Tibial nerve (tissue), 4 donors: ENCODE data around the gene STK38L. TPM values are rescaled to one million over a fixed set of nuclear protein-coding genes. Genes with fewer than 3 reads are reported as not detected.
A peak's percentile ranks its signal among the peaks of the same experiment; 100 is the strongest.
"Not testable (repeated sequence)": the region's sequence is repeated elsewhere in the genome, so short reads cannot be mapped to it uniquely, and the experiment has no call there.

Experiments used
- DNase-seq, 2 donors: peaks; one replicate each; pipeline ENCODE4 v3.0.0-alpha.2; 2019; ENCODE audit warnings: low spot score in 2 of 2
- H3K27ac ChIP-seq, 4 donors: fragments of 200-600 bp; sonication (generic) in 3 of 4; one replicate each; pipeline ENCODE4 v1.5.1; 2017 to 2019; ENCODE audit warnings: mild to moderate bottlenecking in 1 of 4
- H3K27me3 ChIP-seq, 2 donors: fragments of 200-600 bp; sonication (generic) in 1 of 2; one replicate each; pipeline versions ENCODE4 v1.5.1 to v1.6.0; 2017 to 2019
- H3K36me3 ChIP-seq, 3 donors: fragments of 200-600 bp; sonication (generic); one replicate each; pipeline ENCODE4 v1.5.1; 2018 to 2019
- H3K4me1 ChIP-seq, 4 donors: fragments of 200-600 bp; sonication (generic) in 3 of 4; one replicate each; pipeline ENCODE4 v1.5.1; 2017 to 2019
- H3K4me3 ChIP-seq, 4 donors: fragments of 200-600 bp; sonication (generic) in 3 of 4; one replicate each; pipeline ENCODE4 v1.5.1; 2017 to 2019; ENCODE audit warnings: mild to moderate bottlenecking in 1 of 4, moderate library complexity in 1 of 4
- H3K9me3 ChIP-seq, 4 donors: fragments of 200-600 bp; sonication (generic) in 3 of 4; one replicate each; pipeline ENCODE4 v1.5.1; 2017 to 2019
- CTCF ChIP-seq, 5 experiments: fragments of 200-600 bp in 3 of 5; fragments of 450-650 bp in 2 of 5; sonication (generic) in 3 of 5; IDR thresholded peaks; one replicate each; pipeline ENCODE4 v1.5.1; 2016 to 2019; ENCODE audit warnings: antibody characterized with exemption in 5 of 5, mild to moderate bottlenecking in 3 of 5, moderate library complexity in 2 of 5
- EP300 ChIP-seq, 2 donors: sonication (generic); formaldehyde crosslinking; IDR thresholded peaks; one replicate each; pipeline ENCODE4 v1.6.1; 2017; ENCODE audit warnings: antibody characterized with exemption in 2 of 2, mild to moderate bottlenecking in 1 of 2
- POLR2A ChIP-seq, 2 donors: fragments of 450-650 bp; IDR thresholded peaks; one replicate each; pipeline ENCODE4 v1.6.1; 2017; ENCODE audit warnings: antibody characterized with exemption in 2 of 2, mild to moderate bottlenecking in 2 of 2, moderate library complexity in 2 of 2
- WGBS, 2 donors: methylation state at CpG; one replicate each; pipeline ENCODE4 v1.1.5; 2018; 5-methylcytosine and 5-hydroxymethylcytosine counted together
- total RNA-seq, 4 donors: library from RNA; depleted of rRNA; stranded (reverse); fragments of >200 nt; gene quantifications; one replicate each; pipeline ENCODE4 v1.1.0, GENCODE V29; 2016

STK38L gene
- total RNA-seq, 4 donors from 2014 or later: 30.6 to 51.6 (median 40.8) TPM

- H3K4me1 ChIP-seq: peaks cover 0 to 10% (median 2%) of the 10 kb centered on the region in 4 donors
- no peak overlapping the region for H3K27ac ChIP-seq
- H3K4me3 ChIP-seq: no peak overlapping the region
- no peaks in the 10 kb centered on the region for H3K27me3 ChIP-seq
- 46 to 72% methylated on average over 1 of the region's 1 CpG for WGBS, 2 donors
- TF ChIP-seq POLR2A (IDR thresholded peaks at IDR 0.05) (no peak), CTCF (IDR thresholded peaks at IDR 0.05) (no peak), EP300 (IDR thresholded peaks at IDR 0.05) (no peak)
- no peak for DNase-seq
- no peaks in the 10 kb centered on the region for H3K36me3 ChIP-seq
- no peaks in the 10 kb centered on the region for H3K9me3 ChIP-seq
Measured at GRCh38 chr12:27229367-27229766, 14.7 kb upstream of the STK38L start.

GRCh38 chr12:27231374-27231773 lies 12.7 kb upstream of the STK38L start:
- H3K36me3 ChIP-seq, H3K27ac ChIP-seq, H3K27me3 ChIP-seq, H3K9me3 ChIP-seq, H3K4me3 ChIP-seq, DNase-seq, H3K4me1 ChIP-seq: not testable (repeated sequence)
- 71 to 86% methylated on average over 4 of the region's 4 CpGs for WGBS, 2 donors

DNA sequence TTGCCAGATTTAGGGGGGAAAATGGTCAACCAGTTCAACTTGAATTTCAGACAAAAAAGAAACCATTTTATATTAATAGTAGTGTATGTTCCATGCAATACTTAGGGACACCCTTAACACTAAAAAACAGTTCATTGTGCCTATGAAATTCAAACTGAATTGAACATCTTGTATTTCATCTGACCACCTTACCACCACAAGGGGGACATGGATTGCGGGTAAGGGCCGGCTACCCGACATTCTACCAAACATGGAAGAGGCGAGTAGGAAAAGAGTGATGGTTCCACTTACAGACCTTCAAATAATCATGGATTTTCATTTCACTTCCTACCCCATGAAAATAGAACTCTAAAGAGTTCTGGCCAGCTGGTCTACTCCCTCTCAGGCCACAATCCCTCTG lies 10.3 kb upstream of the STK38L start:
- H3K27me3 ChIP-seq: no peaks in the 10 kb centered on the region
- 91 to 93% methylated on average over 4 of the region's 4 CpGs for WGBS, 2 donors
- no peaks in the 10 kb centered on the region for H3K4me1 ChIP-seq
- H3K27ac ChIP-seq: no peak overlapping the region
- DNase-seq: no peak
- no peaks in the 10 kb centered on the region for H3K36me3 ChIP-seq
- no peaks in the 10 kb centered on the region for H3K9me3 ChIP-seq
- TF ChIP-seq POLR2A (IDR thresholded peaks at IDR 0.05): no peak
- no peak for TF ChIP-seq EP300 (IDR thresholded peaks at IDR 0.05)
- no peak for TF ChIP-seq CTCF (IDR thresholded peaks at IDR 0.05)
- no peak overlapping the region for H3K4me3 ChIP-seq

DNA sequence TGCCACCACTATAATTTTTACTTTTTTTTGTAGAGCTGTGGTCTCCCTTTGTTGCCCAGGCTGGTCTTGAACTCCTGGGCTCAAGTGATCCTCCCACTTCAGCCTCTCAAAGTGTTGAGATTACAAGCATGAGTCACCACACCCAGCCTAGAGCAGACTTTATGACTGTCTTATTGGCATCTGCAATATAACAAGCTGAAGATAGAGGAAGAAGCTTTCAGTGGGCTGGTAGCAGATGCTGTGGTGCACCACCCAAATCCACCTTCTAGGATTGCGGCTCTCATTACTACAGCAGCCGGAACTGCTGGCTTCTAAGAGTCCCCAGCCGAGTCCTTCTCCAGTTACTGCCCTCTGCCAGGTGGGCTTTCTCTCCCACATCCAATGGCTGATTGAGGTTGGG lies 7.6 kb upstream of the STK38L start:
- TF ChIP-seq CTCF (IDR thresholded peaks at IDR 0.05): no peak
- TF ChIP-seq POLR2A (IDR thresholded peaks at IDR 0.05): no peak
- TF ChIP-seq EP300 (IDR thresholded peaks at IDR 0.05): no peak
- Histone ChIP-seq H3K4me1 (no peaks in the 10 kb centered on the region), H3K27me3 (no peaks in the 10 kb centered on the region), H3K4me3 (no peak overlapping the region), H3K36me3 (no peaks in the 10 kb centered on the region), H3K9me3 (no peaks in the 10 kb centered on the region), H3K27ac (no peak overlapping the region)
- WGBS, 2 donors: 71 to 84% methylated on average over 1 to 3 of the region's 3 CpGs
- no peak for DNase-seq

DNA sequence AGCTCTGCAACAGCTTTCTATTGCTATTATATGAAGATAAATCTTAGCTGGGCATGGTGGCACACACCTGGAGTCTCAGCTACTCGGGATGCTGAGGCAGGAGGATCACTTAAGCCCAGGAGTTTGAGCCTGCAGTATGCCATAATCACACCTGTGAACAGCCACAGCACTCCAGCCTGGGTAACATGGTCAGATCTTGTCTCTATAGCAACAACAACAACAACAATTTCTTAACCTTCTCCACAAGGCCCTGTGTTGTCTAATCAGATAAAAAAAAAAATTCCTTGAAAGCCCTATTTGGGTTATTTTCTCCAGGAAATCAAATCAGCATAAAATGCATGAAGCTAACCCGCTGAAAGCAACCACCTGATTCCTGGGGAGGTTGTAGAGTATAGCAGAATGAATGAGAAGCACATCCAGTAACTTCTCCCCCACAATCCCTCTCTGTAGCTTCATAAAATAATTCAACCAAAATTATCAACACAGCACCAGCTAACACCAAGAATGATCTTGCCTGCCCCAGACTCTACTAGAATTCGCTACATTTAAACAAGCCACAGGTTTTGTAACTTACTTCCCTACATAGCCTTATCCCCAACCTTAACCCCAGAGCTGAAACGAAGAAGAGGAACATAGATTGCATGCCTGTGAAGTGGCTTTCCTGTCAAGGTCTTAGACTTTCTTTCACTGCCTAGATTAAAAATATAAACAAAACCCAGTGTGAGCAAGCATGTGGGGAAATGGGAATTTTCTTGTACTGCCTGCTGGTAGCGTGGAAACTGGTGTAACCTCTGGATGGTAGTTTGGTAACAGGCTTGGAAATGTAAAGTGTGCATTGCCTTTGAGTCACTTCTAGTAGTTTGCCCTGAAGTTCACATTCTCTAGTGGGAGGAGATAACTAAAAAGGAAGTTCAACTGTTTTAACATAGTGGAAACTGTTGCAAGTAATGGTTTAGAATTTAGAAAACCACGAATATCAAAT lies 6.0 kb upstream of the STK38L start:
- Histone ChIP-seq H3K4me3 (no peak overlapping the region), H3K27ac (peak overlapping the region in 1 of 4 donors; percentile 8), H3K9me3 (no peaks in the 10 kb centered on the region), H3K36me3 (no peaks in the 10 kb centered on the region), H3K4me1 (no peaks in the 10 kb centered on the region), H3K27me3 (no peaks in the 10 kb centered on the region)
- TF ChIP-seq POLR2A (IDR thresholded peaks at IDR 0.05) (no peak), CTCF (IDR thresholded peaks at IDR 0.05) (no peak), EP300 (IDR thresholded peaks at IDR 0.05) (no peak)
- WGBS, 2 donors: 76 to 78% methylated on average over 6 of the region's 6 CpGs
- no peak for DNase-seq
